Spleen (tissue), 11 donors: Measurements from ENCODE around the gene CDC42BPB. TPM values are rescaled to one million over a fixed set of nuclear protein-coding genes. Genes with fewer than 3 reads are reported as not detected.
"Not testable (repeated sequence)": the region's sequence is repeated elsewhere in the genome, so short reads cannot be mapped to it uniquely, and the experiment has no call there.

Experiments used
- DNase-seq: peaks from one replicate; pipeline ENCODE4 v3.0.0-alpha.2; 2020
- H3K27ac ChIP-seq, 8 donors: fragments of 200-600 bp; sonication (generic) in 7 of 8; 1 replicate in 4 of 8; 2 replicates in 4 of 8; pipeline versions ENCODE4 v1.5.0 to v1.8.0; 2016 to 2021; ENCODE audit warnings: inconsistent platforms in 4 of 8, mild to moderate bottlenecking in 4 of 8, moderate library complexity in 1 of 8
- H3K27me3 ChIP-seq, 7 donors: fragments of 200-600 bp; sonication (generic) in 6 of 7; replicated peaks in 1 of 7; 1 replicate in 4 of 7; 2 replicates in 3 of 7; pipeline versions ENCODE4 v1.5.0 to v1.8.0; 2016 to 2021; ENCODE audit warnings: inconsistent platforms in 3 of 7, mild to moderate bottlenecking in 1 of 7
- H3K36me3 ChIP-seq, 6 donors: fragments of 200-600 bp; sonication (generic) in 5 of 6; 1 replicate in 4 of 6; 2 replicates in 2 of 6; pipeline versions ENCODE4 v1.5.0 to v1.8.0; 2016 to 2021; ENCODE audit warnings: inconsistent platforms in 2 of 6
- H3K4me1 ChIP-seq, 6 donors: fragments of 200-600 bp; sonication (generic) in 5 of 6; 1 replicate in 3 of 6; 2 replicates in 3 of 6; pipeline versions ENCODE4 v1.5.0 to v1.8.0; 2016 to 2021; ENCODE audit warnings: inconsistent platforms in 3 of 6
- H3K4me3 ChIP-seq, 8 donors: fragments of 200-600 bp; sonication (generic) in 7 of 8; 1 replicate in 4 of 8; 2 replicates in 4 of 8; pipeline versions ENCODE4 v1.5.0 to v1.8.0; 2016 to 2021; ENCODE audit warnings: inconsistent platforms in 4 of 8, mild to moderate bottlenecking in 4 of 8, moderate library complexity in 2 of 8
- H3K9me3 ChIP-seq, 8 donors: fragments of 200-600 bp; sonication (generic) in 7 of 8; 1 replicate in 4 of 8; 2 replicates in 4 of 8; pipeline versions ENCODE4 v1.5.0 to v1.8.0; 2016 to 2021; ENCODE audit warnings: inconsistent platforms in 4 of 8
- CTCF ChIP-seq, 11 experiments: fragments of 200-600 bp in 7 of 11; fragments of 450-650 bp in 4 of 11; sonication (generic) in 4 of 11; IDR thresholded peaks in 8 of 11; conservative IDR thresholded peaks in 3 of 11; 1 replicate in 7 of 11; 2 replicates in 4 of 11; pipeline versions ENCODE4 v1.4.0 to v1.8.0; 2016 to 2021; ENCODE audit warnings: antibody characterized with exemption in 11 of 11, inconsistent platforms in 4 of 11, mild to moderate bottlenecking in 1 of 11
- POLR2A ChIP-seq, 3 donors: fragments of 450-650 bp; IDR thresholded peaks; one replicate each; pipeline ENCODE4 v1.5.1; 2017; ENCODE audit warnings: antibody characterized with exemption in 3 of 3, mild to moderate bottlenecking in 1 of 3
- POLR2AphosphoS5 ChIP-seq, 3 donors: sonication (generic); formaldehyde crosslinking; IDR thresholded peaks; one replicate each; pipeline ENCODE4 v1.5.1; 2017; ENCODE audit warnings: antibody characterized with exemption in 3 of 3
- WGBS, 5 donors: extraction: QIAGEN DNeasy Blood & Tissue Kit in 3 of 5; methylation state at CpG; one replicate each; pipeline versions ENCODE4 v1.1.5 to v1.1.7; 2013 to 2018; 5-methylcytosine and 5-hydroxymethylcytosine counted together
- intact Hi-C: fragments of 100-400 bp; cut with DNase I; formaldehyde crosslinking; loops from one replicate; pipeline ENCODE4 v1.15.0; 2023; ENCODE audit warnings: low total_unique reads
- polyA plus RNA-seq, 3 donors: library from polyadenylated mRNA; stranded (reverse); fragments of 200-250 nt; gene quantifications; one replicate each; pipeline ENCODE4 v1.2.1, GENCODE V29; 2013
- total RNA-seq, 7 donors: library from RNA; depleted of rRNA in 3 of 7; stranded (reverse); fragments of >200 nt in 3 of 7; fragmentation: NEBNext Ultra II Directional in 4 of 7; extraction: Animal tissue kit (Norgen Biotek cat#: 25700) in 4 of 7; gene quantifications; one replicate each; pipeline versions ENCODE4 v1.1.0 to v1.2.1, GENCODE V29; 2016 to 2021
- donor health status: healthy with polysubstance abuse.
- donor health status: DM: no; HTN: no; CAD: no; lungs with moderate emphysema.
- donor health status: DM: no; HTN: no; CAD: no.
- donor health status: Bipolar disorder and iron deficiency.
- donor health status: healthy.
- donor health status: DM: no; HTN: no; CAD: no.
- donor health status: DM: yes; HTN: yes; CAD: no.

CDC42BPB gene
- total and polyA plus RNA-seq, 10 donors, result 6.4 to 94.5 (median 77.8) TPM

GRCh38 chr14:103052407-103052806 lies 4.9 kb downstream of the CDC42BPB start:
- peaks cover 0 to 15% (median 2%) of the 10 kb centered on the region in 7 donors for H3K27me3 ChIP-seq
- DNase-seq, result peak; percentile 51
- no peak overlapping the region for H3K4me3 ChIP-seq
- H3K27ac ChIP-seq, result peak overlapping the region in 1 of 8 donors; percentile 12
- peaks cover 14 to 70% (median 40%) of the 10 kb centered on the region in 6 donors for H3K4me1 ChIP-seq
- no peaks in the 10 kb centered on the region for H3K9me3 ChIP-seq
- H3K36me3 ChIP-seq, result no peaks in the 10 kb centered on the region
- TF ChIP-seq POLR2AphosphoS5 (IDR thresholded peaks at IDR 0.05) (no peak), CTCF (IDR thresholded peaks at IDR 0.05 in 8 of 11, conservative IDR thresholded peaks at IDR 0.05 in 3 of 11) (no peak), POLR2A (IDR thresholded peaks at IDR 0.05) (no peak)
- intact Hi-C loops, result no loop called here
- WGBS, 5 donors, result 48 to 57% (median 54%) methylated on average over 9 to 10 of the region's 10 CpGs

- Histone ChIP-seq H3K4me1 (peaks cover 11 to 71% (median 39%) of the 10 kb centered on the region in 6 donors), H3K27me3 (peaks cover 0 to 4% (median 0%) of the 10 kb centered on the region in 7 donors), H3K36me3 (no peaks in the 10 kb centered on the region), H3K27ac (no peak overlapping the region), H3K4me3 (no peak overlapping the region), H3K9me3 (no peaks in the 10 kb centered on the region)
- intact Hi-C loops, result no loop called here
- no peak for DNase-seq
- no peak for TF ChIP-seq POLR2AphosphoS5 (IDR thresholded peaks at IDR 0.05)
- no peak for TF ChIP-seq POLR2A (IDR thresholded peaks at IDR 0.05)
- TF ChIP-seq CTCF (IDR thresholded peaks at IDR 0.05 in 8 of 11, conservative IDR thresholded peaks at IDR 0.05 in 3 of 11), result no peak
- WGBS, 5 donors, result 74 to 84% (median 82%) methylated on average over 5 of the region's 5 CpGs
Observed at GRCh38 chr14:103050935-103051334, 6.4 kb downstream of the CDC42BPB start.

GRCh38 chr14:103047453-103047852 lies 9.9 kb downstream of the CDC42BPB start:
- 90 to 97% (median 90%) methylated on average over 8 of the region's 8 CpGs for WGBS, 5 donors
- intact Hi-C loops, H3K4me3 ChIP-seq, H3K9me3 ChIP-seq, H3K36me3 ChIP-seq, H3K27me3 ChIP-seq, H3K27ac ChIP-seq: not testable (repeated sequence)
- DNase-seq, result peak; percentile 16
- H3K4me1 ChIP-seq, result peaks cover 3 to 67% (median 38%) of the 10 kb centered on the region in 6 donors

- intact Hi-C loops, result no loop called here
- WGBS, 5 donors, result 7 to 16% (median 11%) methylated on average over 15 of the region's 15 CpGs
- Histone ChIP-seq H3K36me3 (peaks cover 0 to 19% (median 5%) of the 10 kb centered on the region in 6 donors), H3K4me1 (peaks cover 3 to 48% (median 36%) of the 10 kb centered on the region in 6 donors), H3K9me3 (peaks cover 0 to 9% (median 2%) of the 10 kb centered on the region in 8 donors), H3K4me3 (peak overlapping the region in 1 of 8 donors; percentile 24), H3K27ac (peak overlapping the region in 1 of 8 donors; percentile 21), H3K27me3 (no peaks in the 10 kb centered on the region)
- no peak for TF ChIP-seq CTCF (IDR thresholded peaks at IDR 0.05 in 8 of 11, conservative IDR thresholded peaks at IDR 0.05 in 3 of 11)
- peak in 1 of 3 donors; percentile 19 for TF ChIP-seq POLR2AphosphoS5 (IDR thresholded peaks at IDR 0.05)
- peak; percentile 64 for DNase-seq
Observed at GRCh38 chr14:103045371-103045869, 11.9 kb downstream of the CDC42BPB start.
